SHP77 (cell line): ENCODE results near the gene MYH14.

Experiments used
- DNase-seq, 2 experiments: peaks; one replicate each; lab custom pipeline; 2025; lab: John Stamatoyannopoulos, UW

The MYH14 gene

DNA sequence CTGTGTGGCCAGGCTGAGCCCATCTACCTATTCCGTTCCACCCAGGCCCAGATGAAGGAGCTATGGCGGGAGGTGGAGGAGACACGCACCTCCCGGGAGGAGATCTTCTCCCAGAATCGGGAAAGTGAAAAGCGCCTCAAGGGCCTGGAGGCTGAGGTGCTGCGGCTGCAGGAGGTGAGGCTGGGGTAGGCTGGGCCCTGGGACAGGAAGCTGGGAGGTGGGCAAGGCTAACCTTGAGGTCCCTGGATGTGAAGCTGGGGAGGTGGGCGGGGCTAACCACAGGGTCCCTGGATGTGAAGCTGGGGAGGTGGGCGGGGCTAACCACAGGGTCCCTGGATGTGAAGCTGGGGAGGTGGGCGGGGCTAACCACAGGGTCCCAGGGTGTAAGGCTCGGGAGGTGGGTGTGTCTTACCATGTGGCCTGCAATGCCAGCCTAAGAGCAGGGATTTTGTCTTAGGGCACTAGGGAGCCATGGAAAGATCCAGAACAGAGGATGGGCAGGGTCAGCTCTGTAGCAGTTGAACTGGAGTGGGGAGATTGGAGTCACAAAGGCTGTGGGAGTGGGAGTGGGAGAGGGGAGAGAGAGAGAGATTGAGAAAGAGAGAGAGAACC, 88.9 kb downstream of the MYH14 start:
- no peak for DNase-seq

DNA sequence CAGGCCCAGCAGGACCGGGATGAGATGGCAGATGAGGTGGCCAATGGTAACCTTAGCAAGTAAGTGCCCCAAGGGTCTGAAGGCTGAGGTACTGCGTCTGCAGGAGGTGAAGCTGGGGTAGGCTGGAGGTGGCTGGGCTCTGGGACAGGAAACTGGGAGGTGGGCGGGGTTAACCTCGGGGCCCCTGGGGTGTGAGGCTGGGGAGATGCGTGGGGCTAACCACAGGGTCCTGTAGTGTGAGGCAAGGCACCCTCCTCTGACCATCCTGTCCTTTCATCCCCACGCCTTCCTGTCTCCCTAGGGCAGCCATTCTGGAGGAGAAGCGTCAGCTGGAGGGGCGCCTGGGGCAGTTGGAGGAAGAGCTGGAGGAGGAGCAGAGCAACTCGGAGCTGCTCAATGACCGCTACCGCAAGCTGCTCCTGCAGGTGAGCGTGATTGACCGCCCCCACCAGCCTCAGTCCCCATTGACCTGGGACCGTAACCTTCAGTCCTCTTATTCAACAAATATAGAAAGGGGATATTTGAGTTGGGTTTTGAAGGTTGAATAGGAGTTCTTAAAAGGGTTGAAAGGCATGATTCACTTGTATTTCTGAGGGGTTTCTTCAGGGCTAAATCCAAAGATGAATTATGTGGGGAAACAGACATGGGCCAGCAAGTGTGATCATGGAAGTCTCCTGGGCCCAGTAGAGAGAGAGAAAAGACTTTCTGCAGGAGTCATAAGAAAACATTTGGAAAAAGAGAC, 90.0 kb downstream of the MYH14 start:
- no peak for DNase-seq

DNA sequence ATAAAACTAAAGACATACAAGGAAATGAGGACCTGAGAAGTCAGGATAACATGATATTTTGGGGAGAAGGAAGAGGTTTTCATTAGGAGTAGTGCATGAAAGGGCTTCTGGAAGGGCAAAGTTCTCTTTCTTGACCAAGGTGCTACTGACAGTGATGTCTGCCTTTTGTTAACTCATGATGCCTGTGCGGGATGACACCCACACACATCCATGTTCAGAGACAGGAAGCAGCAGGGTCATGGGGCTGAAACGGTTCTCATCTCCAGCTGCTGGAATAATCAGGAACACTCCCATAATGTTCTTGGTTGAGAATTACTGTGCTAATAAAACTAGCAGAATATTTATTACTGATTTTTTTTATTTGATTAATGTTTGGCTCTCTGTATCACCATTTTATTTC, 96.6 kb downstream of the MYH14 start:
- no peak for DNase-seq

DNA sequence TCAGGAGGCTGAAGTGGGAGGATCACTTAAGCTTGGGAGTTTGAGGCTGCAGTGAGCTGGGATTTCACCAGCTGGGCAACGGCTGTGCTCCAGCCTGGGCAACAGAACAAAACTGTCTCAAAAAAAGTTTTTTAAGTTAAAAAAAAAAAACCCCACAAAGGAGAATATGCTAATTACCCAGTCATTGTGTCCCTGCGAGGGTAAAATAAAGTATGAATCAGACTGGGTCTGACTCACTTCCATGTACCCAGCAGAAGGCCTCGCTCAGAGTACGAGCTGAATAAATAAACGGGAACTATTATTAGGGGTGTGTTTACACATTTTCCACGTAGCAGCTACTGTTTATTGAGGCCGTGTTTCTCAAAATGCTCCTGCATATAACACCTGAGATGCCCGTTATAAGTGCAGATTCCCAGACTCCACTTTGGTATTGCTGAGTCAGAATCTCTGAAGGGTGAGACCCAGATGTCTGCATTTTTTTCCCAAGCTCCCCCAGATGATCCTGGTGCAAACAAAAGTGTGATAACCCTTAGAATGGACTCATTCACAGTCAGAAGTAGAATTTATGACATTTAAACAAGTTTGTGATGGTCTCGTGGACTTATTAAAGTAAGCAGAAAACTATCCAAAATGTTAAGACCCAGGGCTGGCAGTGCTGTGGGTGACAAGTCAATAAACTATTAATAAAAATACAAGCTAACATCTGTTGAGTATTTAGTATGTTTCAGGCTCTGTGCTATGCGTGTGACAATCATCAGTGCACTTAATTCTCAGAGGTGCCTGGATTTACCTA, 97.6 kb downstream of the MYH14 start:
- no peak for DNase-seq

DNA sequence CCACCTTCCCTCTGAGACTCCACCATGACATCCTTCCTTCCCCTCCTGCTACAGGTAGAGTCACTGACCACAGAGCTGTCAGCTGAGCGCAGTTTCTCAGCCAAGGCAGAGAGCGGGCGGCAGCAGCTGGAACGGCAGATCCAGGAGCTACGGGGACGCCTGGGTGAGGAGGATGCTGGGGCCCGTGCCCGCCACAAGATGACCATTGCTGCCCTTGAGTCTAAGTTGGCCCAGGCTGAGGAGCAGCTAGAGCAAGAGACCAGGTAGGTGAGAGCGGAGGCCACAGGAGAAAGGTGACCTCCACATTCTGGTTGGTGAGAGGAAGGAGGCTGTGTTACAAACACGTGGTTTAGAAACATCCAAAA, 98.2 kb downstream of the MYH14 start:
- DNase-seq: no peak

DNA sequence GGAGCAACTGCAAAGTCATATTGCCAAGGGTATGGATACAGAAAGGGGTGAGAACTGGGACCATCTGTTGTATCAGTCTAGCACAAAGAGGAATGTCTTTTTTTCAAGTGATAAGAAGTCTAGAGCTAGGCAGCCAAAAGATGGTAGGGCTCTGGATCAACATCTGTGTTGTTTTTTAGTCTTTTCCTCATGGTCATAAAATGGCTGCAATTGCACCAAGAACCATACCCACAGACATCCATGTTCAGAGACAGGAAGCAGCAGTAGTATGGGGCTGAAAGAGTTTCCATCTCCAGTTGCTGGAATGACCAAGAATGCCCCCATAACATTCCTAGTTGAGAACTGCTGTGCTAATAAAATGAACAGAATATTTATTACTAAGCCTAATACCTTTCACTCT, 100.1 kb downstream of the MYH14 start:
- DNase-seq: no peak

DNA sequence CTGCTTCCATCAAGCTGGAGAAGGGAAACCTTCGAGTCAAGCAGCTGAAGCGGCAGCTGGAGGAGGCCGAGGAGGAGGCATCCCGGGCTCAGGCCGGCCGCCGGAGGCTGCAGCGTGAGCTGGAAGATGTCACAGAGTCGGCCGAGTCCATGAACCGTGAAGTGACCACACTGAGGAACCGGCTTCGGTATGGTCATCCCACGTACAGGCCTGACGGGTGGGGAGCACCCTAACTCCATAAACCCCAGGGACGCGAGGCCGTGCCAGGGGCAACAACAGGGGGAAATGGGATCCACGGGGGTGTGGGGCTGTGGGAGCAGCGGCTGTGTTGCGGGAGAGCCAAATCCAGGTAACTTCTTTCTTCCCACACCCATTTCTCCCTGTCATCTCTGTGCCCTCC, 105.6 kb downstream of the MYH14 start:
- DNase-seq: no peak

DNA sequence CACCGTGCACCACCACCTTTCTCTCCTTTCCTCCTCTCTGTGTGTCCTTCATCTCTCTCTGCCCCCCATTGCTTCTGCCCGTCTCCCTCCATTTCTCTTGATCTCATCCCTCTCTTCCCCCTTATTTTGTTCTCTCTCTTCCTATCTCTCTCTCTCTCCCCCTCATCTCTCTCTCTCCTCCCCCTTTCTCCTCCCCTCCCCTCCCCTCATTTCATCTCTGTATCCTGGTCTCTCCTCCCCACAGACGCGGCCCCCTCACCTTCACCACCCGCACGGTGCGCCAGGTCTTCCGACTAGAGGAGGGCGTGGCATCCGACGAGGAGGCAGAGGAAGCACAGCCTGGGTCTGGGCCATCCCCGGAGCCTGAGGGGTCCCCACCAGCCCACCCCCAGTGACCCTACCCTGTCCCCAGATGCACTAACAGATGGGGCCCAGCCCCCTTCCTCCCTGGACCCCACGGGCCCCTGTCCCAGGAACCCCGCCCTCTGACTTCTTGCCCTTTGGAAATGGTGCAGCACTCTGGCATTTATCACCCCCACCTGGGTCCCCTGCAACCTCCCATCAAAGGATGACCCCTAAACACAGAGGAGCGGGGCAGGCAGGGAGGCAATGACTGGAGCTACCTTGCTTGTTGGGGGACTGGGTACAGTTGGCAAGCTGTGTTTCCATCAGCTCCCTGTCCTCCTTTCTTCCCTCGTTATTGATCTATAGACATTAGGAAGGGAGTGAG, 106.1 kb downstream of the MYH14 start:
- DNase-seq: no peak

DNA sequence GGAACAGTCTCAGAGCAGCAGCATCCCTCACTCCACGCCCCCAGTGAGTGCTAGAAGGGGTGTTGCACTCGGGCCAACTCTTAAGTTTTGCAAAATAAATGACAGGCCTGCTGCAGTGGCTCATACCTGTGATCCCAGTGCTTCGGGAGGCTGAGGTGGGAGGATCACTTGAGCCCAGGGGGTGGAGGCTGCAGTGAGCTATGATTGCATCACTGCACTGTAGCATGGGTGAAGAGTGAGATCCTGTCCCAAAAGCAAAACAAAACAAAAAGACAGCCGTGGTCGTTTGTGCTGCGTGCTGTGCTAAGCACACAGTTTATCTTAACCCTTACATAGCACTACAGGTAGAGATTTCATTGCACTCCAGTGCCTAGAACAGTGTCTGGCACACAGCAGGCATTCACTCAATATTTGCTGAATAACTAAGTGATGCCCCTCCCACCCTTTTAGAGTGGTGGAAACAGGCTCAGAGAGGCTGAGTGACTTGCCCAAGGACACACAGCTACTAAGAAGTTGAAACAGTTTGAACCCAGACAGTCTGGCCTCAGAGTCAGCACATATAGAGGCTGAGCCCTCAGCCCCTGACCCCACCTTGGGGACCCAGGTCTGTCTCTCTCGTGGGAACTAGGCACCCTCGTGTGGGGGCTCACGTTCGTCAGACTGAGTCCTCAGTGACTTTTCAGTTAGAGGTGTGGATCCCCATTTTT, 107.5 kb downstream of the MYH14 start:
- no peak for DNase-seq

DNA sequence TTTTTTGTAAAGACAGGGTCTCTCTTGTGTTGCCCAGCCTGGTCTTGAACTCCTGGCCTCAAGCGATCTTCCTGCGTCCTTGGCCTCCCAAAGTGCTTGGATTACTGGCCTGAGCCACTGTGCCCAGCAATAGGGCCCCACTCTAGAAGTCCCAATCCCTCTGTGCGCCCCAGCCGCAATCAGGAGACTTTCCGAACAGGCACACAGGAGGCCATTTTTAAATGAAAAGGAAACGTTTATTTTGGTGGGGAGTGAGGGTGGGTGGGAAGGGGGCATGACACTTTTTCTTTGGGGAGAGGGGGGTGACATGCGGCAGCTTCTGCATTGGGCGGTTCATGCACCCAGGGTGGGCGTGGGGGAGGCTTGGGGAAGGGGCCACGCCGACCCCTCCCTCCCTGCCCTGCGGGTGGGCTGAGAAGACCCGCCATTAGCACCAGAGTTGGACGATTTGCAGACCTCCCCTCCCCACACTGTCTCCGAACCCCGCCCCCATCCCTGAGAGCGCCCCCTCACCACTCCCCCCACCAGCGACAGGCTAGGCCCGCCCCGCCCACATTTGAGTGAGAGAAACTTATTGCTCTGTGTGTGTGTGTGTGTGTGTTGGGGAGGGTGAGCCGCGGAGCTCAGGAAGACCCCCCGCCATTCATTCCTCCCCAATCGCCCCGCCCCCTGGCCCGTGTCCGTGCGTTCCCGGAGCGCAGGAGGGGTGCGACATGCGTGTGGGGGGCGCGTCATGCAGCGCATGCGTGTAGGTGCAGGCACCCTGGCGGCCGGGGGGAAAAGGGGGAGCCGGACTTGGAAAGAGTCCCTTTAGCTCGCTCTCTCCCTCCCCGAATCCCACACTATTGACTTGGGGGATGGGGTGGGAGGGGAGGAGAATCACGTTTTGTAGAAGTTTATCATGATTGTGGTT, 108.6 kb downstream of the MYH14 start:
- peak; percentile 48 to 71 for DNase-seq

DNA sequence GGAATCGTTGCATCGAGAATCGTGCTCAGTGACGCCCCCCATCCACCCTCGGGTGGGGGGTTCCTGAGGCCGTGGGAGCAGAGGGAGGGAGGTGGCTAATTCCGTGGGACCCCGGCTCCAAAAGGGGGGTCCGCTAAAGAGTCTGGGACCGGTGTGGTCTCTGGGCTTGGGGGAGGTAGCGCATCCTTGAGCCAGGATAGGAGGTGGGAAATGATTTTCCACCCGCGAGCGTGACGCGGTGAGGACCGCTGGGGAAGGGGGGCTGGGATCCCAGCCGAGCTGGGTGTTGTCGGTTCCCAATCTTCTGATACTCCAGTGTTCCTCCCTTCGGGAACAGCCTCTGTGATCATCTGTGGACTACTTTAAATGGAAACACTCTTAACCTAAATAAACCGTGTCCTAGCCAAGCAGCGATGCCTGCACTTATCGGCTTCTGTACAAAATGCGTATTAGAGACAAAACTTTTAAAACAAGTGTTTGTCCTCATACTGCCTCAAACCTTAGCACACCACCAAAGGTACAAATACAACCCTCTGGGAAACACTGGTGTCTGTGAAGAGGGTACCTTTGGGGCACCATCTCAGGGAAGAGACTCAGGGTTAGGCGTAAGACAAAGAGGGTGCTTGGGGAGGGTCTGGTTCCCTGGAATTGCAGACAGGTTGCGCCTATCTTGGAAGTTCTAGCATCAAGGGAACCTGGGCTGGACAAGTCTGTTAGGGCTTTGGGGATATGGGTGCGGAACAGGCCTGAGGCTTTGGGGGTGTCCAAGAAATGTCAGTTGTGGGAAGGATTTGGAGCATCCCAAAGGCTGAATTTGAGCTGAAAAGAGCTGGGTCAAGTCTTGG, 109.8 kb downstream of the MYH14 start:
- no peak for DNase-seq

DNA sequence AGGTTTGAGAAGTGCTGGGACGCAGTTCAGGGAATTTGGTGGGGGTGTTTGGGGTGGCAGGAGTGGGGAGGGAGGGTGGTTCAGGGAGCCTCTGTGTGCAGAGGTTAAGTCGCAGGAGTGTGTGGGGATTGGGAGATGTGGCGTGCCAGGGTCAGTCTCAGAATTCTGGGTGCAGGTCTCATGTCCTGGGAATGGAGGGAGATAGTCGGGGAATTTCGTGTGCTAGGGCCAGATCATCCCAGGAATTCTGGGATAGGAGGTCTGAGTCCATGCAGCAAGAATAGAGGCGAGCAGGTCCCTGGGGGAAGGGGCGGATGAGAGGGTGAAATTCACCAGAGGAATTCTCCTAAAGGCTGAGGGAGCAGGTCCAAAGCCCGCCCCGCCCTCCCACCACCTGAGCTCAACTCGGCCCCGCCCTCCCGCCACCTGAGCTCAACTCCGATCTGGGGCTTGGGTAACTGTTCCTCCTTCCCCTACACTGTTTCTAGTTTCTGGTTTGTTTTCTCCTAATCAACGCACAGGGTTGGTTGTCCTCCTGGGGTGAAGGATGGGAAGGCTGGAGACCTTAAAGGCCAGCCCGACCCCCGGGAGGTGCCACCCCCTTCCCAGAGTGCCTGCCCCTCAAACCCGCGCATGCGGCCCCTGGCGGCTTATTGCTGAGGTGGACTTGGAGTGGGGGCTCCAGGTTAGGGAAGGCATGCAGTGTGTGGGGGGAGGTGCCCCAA, 110.6 kb downstream of the MYH14 start:
- DNase-seq: no peak

DNA sequence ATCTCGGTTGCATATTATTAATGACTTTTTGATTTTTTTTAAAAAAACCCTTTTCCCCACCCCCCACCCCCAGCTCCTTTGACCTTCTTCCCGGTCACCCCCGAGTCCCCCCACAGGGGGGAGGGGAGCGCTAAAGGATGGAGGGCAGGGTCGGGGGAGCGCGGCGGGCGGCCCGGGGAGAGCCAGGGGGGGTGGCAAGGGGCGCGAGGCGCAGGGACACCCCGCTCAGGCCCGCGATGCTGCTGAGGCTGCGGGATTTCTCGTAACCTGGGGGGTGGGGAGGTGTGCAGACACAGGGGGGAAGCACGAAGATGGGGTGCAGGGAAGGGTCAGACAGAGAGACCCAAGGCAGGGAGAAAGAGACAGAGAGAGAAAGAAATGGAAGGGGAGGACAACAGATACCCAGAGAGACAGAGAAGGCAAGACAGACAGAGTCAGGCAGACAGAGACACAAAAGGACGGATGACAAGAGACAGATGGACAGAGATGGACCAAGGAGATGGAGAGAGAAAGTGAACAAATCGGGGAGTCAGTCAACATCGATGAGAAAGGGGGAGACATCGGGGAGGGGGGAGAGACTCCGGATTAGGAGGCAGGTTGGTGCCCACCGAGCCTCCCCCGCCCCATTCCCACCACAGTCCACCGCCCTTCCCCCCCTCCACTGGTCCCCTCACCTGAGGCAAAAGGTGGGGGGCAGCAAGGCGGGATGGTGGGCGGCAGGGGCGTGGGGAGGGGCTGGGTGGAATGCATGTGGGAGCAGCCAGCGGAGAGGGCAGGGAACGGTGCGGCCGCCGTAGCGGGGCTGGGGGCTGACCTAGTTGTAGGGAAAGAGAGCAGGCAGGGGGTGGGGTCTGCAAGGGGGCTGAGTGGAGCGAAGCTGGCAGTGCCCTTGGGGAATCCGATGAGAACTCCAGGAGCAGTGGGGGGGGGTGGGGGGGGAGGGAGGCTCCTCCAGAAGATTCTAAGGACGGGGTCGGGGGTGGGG, 111.6 kb downstream of the MYH14 start:
- no peak for DNase-seq

DNA sequence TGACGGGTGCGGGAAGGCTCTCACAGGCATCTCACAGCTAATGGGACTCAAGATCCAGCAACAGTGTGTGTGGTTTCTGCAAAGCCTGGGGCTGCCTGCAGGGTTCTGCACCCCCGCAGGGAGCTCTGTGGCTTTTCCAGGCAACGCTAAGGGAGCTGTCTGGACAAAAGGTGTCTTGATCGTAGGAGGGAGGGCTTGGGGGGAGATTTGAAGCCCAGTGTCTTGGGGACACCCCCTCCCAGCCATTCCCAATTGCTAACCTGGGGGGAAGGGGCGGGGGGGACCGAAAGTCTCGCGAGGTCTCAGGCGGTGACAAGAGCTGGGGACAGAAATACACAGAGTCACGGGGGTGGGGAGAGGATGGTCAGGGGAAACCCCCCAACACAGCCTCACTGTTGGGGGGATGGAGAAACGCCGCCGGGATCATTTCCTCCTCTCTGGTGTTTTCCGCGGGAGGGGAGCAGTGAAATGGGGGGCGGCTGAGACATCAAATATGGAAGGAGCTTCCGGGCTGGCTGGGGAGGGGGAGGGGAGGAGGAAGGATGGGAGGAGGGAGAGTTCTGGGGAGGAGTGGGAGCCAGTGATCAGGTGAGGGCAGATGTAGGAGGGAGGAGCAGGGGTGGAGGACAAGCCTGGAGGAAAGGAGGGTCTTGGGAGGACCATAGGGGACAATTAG, 112.5 kb downstream of the MYH14 start:
- peak; percentile 54 to 67 for DNase-seq

DNA sequence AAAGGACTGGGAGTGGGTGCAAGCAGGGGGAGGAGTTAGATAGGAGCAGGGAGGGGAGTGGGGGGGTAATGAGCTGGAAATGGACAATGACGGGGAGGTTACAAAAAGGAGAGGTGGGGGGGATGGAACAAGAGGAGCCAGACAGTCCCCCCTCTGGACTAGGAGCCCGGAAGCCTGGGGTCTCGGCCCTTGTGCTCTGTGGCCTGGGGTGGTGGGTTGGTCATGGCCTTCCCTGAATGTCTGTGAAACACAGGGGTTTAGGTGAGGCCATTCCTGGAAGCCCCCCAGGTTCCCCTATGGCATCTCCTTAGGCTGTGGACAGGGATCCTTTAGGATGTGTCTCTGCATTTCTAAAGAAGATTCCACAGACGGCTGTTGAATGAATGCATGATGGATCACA, 113.7 kb downstream of the MYH14 start:
- DNase-seq: no peak

DNA sequence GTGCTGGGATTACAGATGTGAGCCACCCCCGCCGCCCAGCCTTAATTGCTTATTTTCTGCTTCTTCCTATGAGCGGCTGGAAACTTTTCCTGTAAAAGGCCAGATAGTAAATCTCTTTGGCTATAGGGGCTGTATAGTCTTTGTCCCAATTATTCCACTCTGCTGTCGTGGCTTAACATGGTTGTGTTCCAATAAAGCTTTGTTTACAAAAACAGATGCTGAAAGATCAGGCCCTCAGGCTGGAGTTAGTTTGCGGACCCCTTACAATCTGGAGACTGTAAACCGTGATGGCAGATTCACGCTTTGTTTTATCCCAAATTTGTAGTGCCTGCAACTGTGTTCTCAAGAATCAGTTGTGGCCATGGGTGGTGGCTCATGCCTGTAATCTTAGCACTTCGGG, 115.0 kb downstream of the MYH14 start:
- DNase-seq: no peak

DNA sequence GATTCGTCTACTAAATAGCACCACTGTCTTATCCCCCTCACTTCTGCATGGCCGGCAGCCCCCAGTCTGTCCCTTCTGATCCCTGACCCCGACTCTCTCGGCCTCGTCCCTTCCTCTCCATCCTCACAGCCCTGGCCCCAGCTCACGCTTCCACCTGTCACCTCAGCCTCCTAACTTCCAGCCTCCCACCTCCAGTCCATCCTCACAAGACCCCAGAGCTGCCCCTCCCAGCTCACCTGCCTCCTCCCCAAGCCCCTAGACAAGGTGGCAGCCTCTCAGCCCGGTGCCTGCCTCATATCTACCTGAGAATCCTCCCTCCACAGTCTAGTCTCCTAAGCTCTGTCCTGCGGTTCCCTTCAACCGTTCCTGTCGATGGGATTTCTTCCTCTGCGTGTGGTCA, 115.7 kb downstream of the MYH14 start:
- no peak for DNase-seq
